HEK293 (cell line): Measurements from ENCODE around the gene SLC52A3.

Source experiments
- CTCF ChIA-PET: fragments of 350-600 bp; formaldehyde crosslinking; extraction: SDS; loops from one replicate; lab custom pipeline; 2021; ENCODE audit warnings: antibody characterized with exemption; lab: Yijun Ruan, JAX
- POLR2A ChIA-PET: fragments of 300-600 bp; formaldehyde crosslinking; extraction: SDS; loops from one replicate; lab custom pipeline; 2020; ENCODE audit warnings: antibody characterized with exemption, inconsistent platforms; lab: Yijun Ruan, JAX
- H3K27ac ChIP-seq: fragments of 200-500 bp; sonication (Bioruptor generic); 2 replicates; pipeline ENCODE4 v1.5.1; 2014; ENCODE audit warnings: low read depth, low read length, control low read depth, inconsistent platforms; ENCODE audit errors: extremely low read depth
- H3K36me3 ChIP-seq, 2 experiments: fragments of 200-500 bp in 1 of 2; sonication (Bioruptor generic) in 1 of 2; 1 replicate in 1 of 2; 2 replicates in 1 of 2; pipeline ENCODE4 v1.5.1; 2014 to 2017; ENCODE audit warnings: inconsistent platforms in 2 of 2, low read length in 2 of 2; ENCODE audit not compliant: control insufficient read depth in 2 of 2, insufficient read depth in 1 of 2
- H3K4me1 ChIP-seq: fragments of 200-500 bp; sonication (Bioruptor generic); 2 replicates; pipeline ENCODE4 v1.5.1; 2014; ENCODE audit warnings: mild to moderate bottlenecking, low read length, inconsistent platforms; ENCODE audit not compliant: control insufficient read depth, insufficient read depth
- H3K4me3 ChIP-seq: 2 replicates; pipeline ENCODE4 v1.5.1; 2011; ENCODE audit warnings: low read depth, mild to moderate bottlenecking, control low read depth, low read length, moderate library complexity
- H3K9me3 ChIP-seq: fragments of 200-500 bp; sonication (Bioruptor generic); 2 replicates; pipeline ENCODE4 v1.5.1; 2014; ENCODE audit warnings: low read depth, low read length, inconsistent platforms; ENCODE audit not compliant: control insufficient read depth, insufficient read depth
- EGR2 ChIP-seq: fragments of 450-650 bp; formaldehyde crosslinking; IDR thresholded peaks from 2 replicates; pipeline ENCODE4 v1.5.1; 2016; ENCODE audit warnings: low read depth, missing biosample characterization, missing genetic modification characterization
- HIC1 ChIP-seq: fragments of 450-650 bp; formaldehyde crosslinking; IDR thresholded peaks from 2 replicates; pipeline ENCODE4 v1.5.1; 2016; ENCODE audit warnings: missing biosample characterization, missing genetic modification characterization
- KLF10 ChIP-seq: fragments of 450-650 bp; IDR thresholded peaks from 2 replicates; pipeline ENCODE4 v1.5.1; 2018; ENCODE audit warnings: missing biosample characterization, mild to moderate bottlenecking, missing genetic modification characterization
- OSR2 ChIP-seq: fragments of 450-650 bp; formaldehyde crosslinking; IDR thresholded peaks from 2 replicates; pipeline ENCODE4 v1.5.1; 2016; ENCODE audit warnings: missing biosample characterization, missing genetic modification characterization
- SP7 ChIP-seq: fragments of 450-650 bp; formaldehyde crosslinking; IDR thresholded peaks from 2 replicates; pipeline ENCODE4 v1.5.1; 2016; ENCODE audit warnings: missing biosample characterization, missing genetic modification characterization
- ZBTB21 ChIP-seq: fragments of 450-650 bp; formaldehyde crosslinking; IDR thresholded peaks from 2 replicates; pipeline ENCODE4 v1.5.1; 2017; ENCODE audit warnings: missing biosample characterization, missing genetic modification characterization
- ZBTB7A ChIP-seq: fragments of 450-650 bp; formaldehyde crosslinking; IDR thresholded peaks from 2 replicates; pipeline ENCODE4 v1.5.1; 2016; ENCODE audit warnings: low read depth, missing biosample characterization, missing genetic modification characterization
- ZFHX2 ChIP-seq: fragments of 450-650 bp; formaldehyde crosslinking; conservative IDR thresholded peaks from 2 replicates; pipeline ENCODE4 v1.5.1; 2016; ENCODE audit warnings: missing biosample characterization, missing genetic modification characterization
- ZFP37 ChIP-seq: fragments of 450-650 bp; formaldehyde crosslinking; IDR thresholded peaks from 2 replicates; pipeline ENCODE4 v1.5.1; 2016; ENCODE audit warnings: missing biosample characterization, missing genetic modification characterization
- ZNF2 ChIP-seq: fragments of 450-650 bp; formaldehyde crosslinking; IDR thresholded peaks from 2 replicates; pipeline ENCODE4 v1.5.1; 2016; ENCODE audit warnings: missing biosample characterization, missing genetic modification characterization
- ZNF266 ChIP-seq: fragments of 450-650 bp; formaldehyde crosslinking; IDR thresholded peaks from 2 replicates; pipeline ENCODE4 v1.5.1; 2016; ENCODE audit warnings: missing biosample characterization, missing genetic modification characterization, low read depth
- ZNF311 ChIP-seq: fragments of 450-650 bp; formaldehyde crosslinking; IDR thresholded peaks from 2 replicates; pipeline ENCODE4 v1.5.1; 2017; ENCODE audit warnings: missing biosample characterization, missing genetic modification characterization, borderline replicate concordance
- ZNF366 ChIP-seq: fragments of 450-650 bp; formaldehyde crosslinking; conservative IDR thresholded peaks from 2 replicates; pipeline ENCODE4 v1.5.1; 2016; ENCODE audit warnings: missing biosample characterization, missing genetic modification characterization
- ZNF391 ChIP-seq: fragments of 450-650 bp; formaldehyde crosslinking; IDR thresholded peaks from 2 replicates; pipeline ENCODE4 v1.5.1; 2016; ENCODE audit warnings: low read depth, missing biosample characterization, missing genetic modification characterization, borderline replicate concordance
- ZNF514 ChIP-seq: fragments of 450-650 bp; formaldehyde crosslinking; IDR thresholded peaks from 2 replicates; pipeline ENCODE4 v1.5.1; 2016; ENCODE audit warnings: missing biosample characterization, missing genetic modification characterization
- ZNF548 ChIP-seq: fragments of 450-650 bp; formaldehyde crosslinking; IDR thresholded peaks from 2 replicates; pipeline ENCODE4 v1.5.1; 2016; ENCODE audit warnings: missing biosample characterization, missing genetic modification characterization
- ZNF571 ChIP-seq: fragments of 450-650 bp; formaldehyde crosslinking; IDR thresholded peaks from 2 replicates; pipeline ENCODE4 v1.5.0; 2017; ENCODE audit warnings: missing biosample characterization, missing genetic modification characterization
- ZNF626 ChIP-seq: fragments of 450-650 bp; sonication (Bioruptor Pico); formaldehyde crosslinking; IDR thresholded peaks from 2 replicates; pipeline ENCODE4 v1.5.1; 2018; ENCODE audit warnings: missing biosample characterization, missing genetic modification characterization, inconsistent platforms
- ZNF639 ChIP-seq: fragments of 450-650 bp; formaldehyde crosslinking; IDR thresholded peaks from 2 replicates; pipeline ENCODE4 v1.5.1; 2016; ENCODE audit warnings: missing biosample characterization, missing genetic modification characterization
- ZNF701 ChIP-seq: fragments of 450-650 bp; formaldehyde crosslinking; IDR thresholded peaks from 2 replicates; pipeline ENCODE4 v1.5.1; 2016; ENCODE audit warnings: missing biosample characterization, missing genetic modification characterization
- ZNF704 ChIP-seq: fragments of 450-650 bp; formaldehyde crosslinking; IDR thresholded peaks from 2 replicates; pipeline ENCODE4 v1.5.1; 2016; ENCODE audit warnings: missing biosample characterization, missing genetic modification characterization
- ZSCAN18 ChIP-seq: fragments of 450-650 bp; formaldehyde crosslinking; IDR thresholded peaks from 2 replicates; pipeline ENCODE4 v1.5.1; 2016; ENCODE audit warnings: missing biosample characterization, missing genetic modification characterization
- ZSCAN23 ChIP-seq: fragments of 450-650 bp; formaldehyde crosslinking; IDR thresholded peaks from 2 replicates; pipeline ENCODE4 v1.5.1; 2016; ENCODE audit warnings: missing biosample characterization, missing genetic modification characterization

Gene SLC52A3

GRCh38 chr20:740162-740561 is 28.1 kb downstream of the SLC52A3 start:
- Histone ChIP-seq H3K36me3 (no peaks in the 10 kb centered on the region; a peak in 1 of 3 replicates), H3K9me3 (no peaks in the 10 kb centered on the region), H3K27ac (no peak overlapping the region), H3K4me3 (no peak overlapping the region), H3K4me1 (no peaks in the 10 kb centered on the region)
- CTCF ChIA-PET = interaction anchor here (0.5 to 3.5 kb wide), 21 partner anchors 9 to 387 kb away, joined by 3 to 48 read pairs (median 5); partner anchors contain the start of gene SCRT2
- POLR2A ChIA-PET = no interaction called here
- no peak for TF ChIP-seq ZNF704
- no peak for TF ChIP-seq ZNF391 (tag by site-specific recombination)
- TF ChIP-seq ZNF626 (tag by site-specific recombination) = no peak
- no peak for TF ChIP-seq ZNF366 (tag by site-specific recombination)
- no peak for TF ChIP-seq OSR2 (tag by site-specific recombination)
- TF ChIP-seq HIC1 (tag by site-specific recombination) = no peak
- no peak for TF ChIP-seq ZNF639 (tag by site-specific recombination)
- TF ChIP-seq KLF10 (tag by site-specific recombination) = no peak
- no peak for TF ChIP-seq ZSCAN18

- H3K4me3 ChIP-seq = no peak overlapping the region
- H3K27ac ChIP-seq = no peak overlapping the region
- H3K4me1 ChIP-seq = no peaks in the 10 kb centered on the region
- no peaks in the 10 kb centered on the region; a peak in 1 of 3 replicates for H3K36me3 ChIP-seq
- POLR2A ChIA-PET = interaction anchor here (1.4 kb wide), 1 partner anchor 392 kb away, joined by 4 read pairs; the partner anchor contains the start of gene NRSN2
- H3K9me3 ChIP-seq = no peaks in the 10 kb centered on the region
- TF ChIP-seq ZFHX2 (tag by site-specific recombination) (peak; percentile 22; the same call in 1 of the 2 replicates), EGR2 (tag by site-specific recombination) (peak; percentile 61), ZBTB21 (tag by site-specific recombination) (no peak), ZFP37 (tag by site-specific recombination) (no peak), OSR2 (tag by site-specific recombination) (no peak), ZNF366 (tag by site-specific recombination) (no peak), ZNF266 (no peak)
- CTCF ChIA-PET = interaction anchor here (0.5 to 3.5 kb wide), 44 partner anchors 9 to 463 kb away, joined by 3 to 48 read pairs (median 4); partner anchors contain the start of genes C20orf202 and SCRT2
Measured at GRCh38 chr20:739736-740135, 28.6 kb downstream of the SLC52A3 start.

GRCh38 chr20:733861-734260 is 34.4 kb downstream of the SLC52A3 start:
- TF ChIP-seq ZSCAN23 (tag by site-specific recombination) (no peak), ZNF571 (tag by site-specific recombination) (no peak), ZNF701 (no peak), ZNF704 (no peak), ZNF311 (tag by site-specific recombination) (no peak), SP7 (no peak), ZBTB7A (tag by site-specific recombination) (no peak), ZNF514 (tag by site-specific recombination) (no peak), ZNF548 (tag by site-specific recombination) (no peak), ZNF2 (tag by site-specific recombination) (no peak)
- ChIA-PET POLR2A (no interaction called here), CTCF (interaction anchor here (0.7 to 1.3 kb wide), 2 partner anchors 379 to 410 kb away, joined by 3 to 4 read pairs; no protein-coding TSS in a partner anchor)

More at GRCh38 chr20:733861-734260, 34.4 kb downstream of the SLC52A3 start:
- Histone ChIP-seq H3K4me3 (no peak overlapping the region), H3K9me3 (no peaks in the 10 kb centered on the region), H3K27ac (no peak overlapping the region), H3K36me3 (no peaks in the 10 kb centered on the region; a peak in 1 of 3 replicates), H3K4me1 (no peaks in the 10 kb centered on the region)
